OCI-LY3 (cell line): ENCODE results near the gene USP32.

ENCODE experiments used
- H2AFZ ChIP-seq: fragments of 200-600, 300-600 bp; shearing (Covaris generic); 2 replicates; pipeline ENCODE4 v1.6.0; 2014; ENCODE audit warnings: antibody characterized with exemption, low read depth, low read length
- H3K27ac ChIP-seq: fragments of 200-600, 300-600 bp; sonication (generic); 2 replicates; pipeline ENCODE4 v1.5.1; 2014; ENCODE audit warnings: mild to moderate bottlenecking, low read length, moderate library complexity, mixed read lengths
- H3K27me3 ChIP-seq: fragments of 200-600, 300-600 bp; sonication (generic); 2 replicates; pipeline ENCODE4 v1.6.1; 2014; ENCODE audit warnings: low read depth, low read length, mixed read lengths
- H3K36me3 ChIP-seq: fragments of 200-600, 300-600 bp; sonication (generic); replicated peaks from 2 replicates; pipeline ENCODE3; 2014; ENCODE audit warnings: low read depth, low read length, mixed read lengths
- H3K4me1 ChIP-seq: fragments of 300-600, 200-600 bp; sonication (generic); 2 replicates; pipeline ENCODE4 v1.6.1; 2014; ENCODE audit warnings: low read length, mixed read lengths
- H3K4me2 ChIP-seq: fragments of 200-600, 300-600 bp; sonication (generic); 2 replicates; pipeline ENCODE4 v1.6.1; 2014; ENCODE audit warnings: low read length, mixed read lengths
- H3K4me3 ChIP-seq: fragments of 300-600, 200-600 bp; sonication (generic); 2 replicates; pipeline ENCODE4 v1.5.1; 2014; ENCODE audit warnings: antibody characterized with exemption, mild to moderate bottlenecking, low read length, moderate library complexity
- H3K79me2 ChIP-seq: fragments of 300-600, 200-600 bp; shearing (Covaris generic); 2 replicates; pipeline ENCODE4 v1.6.1; 2014; ENCODE audit warnings: mild to moderate bottlenecking, low read length, mixed read lengths
- H3K9ac ChIP-seq: fragments of 300-600, 200-600 bp; shearing (Covaris generic); 2 replicates; pipeline ENCODE4 v1.6.0; 2014; ENCODE audit warnings: mild to moderate bottlenecking, low read length, moderate library complexity
- H3K9me3 ChIP-seq: fragments of 200-600, 300-600 bp; shearing (Covaris generic); 2 replicates; pipeline ENCODE4 v1.6.1; 2014; ENCODE audit warnings: low read length, mixed read lengths; ENCODE audit not compliant: insufficient read depth
- H4K20me1 ChIP-seq: fragments of 200-600, 300-600 bp; sonication (generic); 2 replicates; pipeline ENCODE4 v1.6.1; 2016; ENCODE audit warnings: low read length, mixed read lengths; ENCODE audit not compliant: insufficient read depth
- CTCF ChIP-seq: fragments of 200-600, 300-600 bp; sonication (generic); IDR thresholded peaks from 2 replicates; pipeline ENCODE4 v1.5.1; 2014; ENCODE audit warnings: antibody characterized with exemption, low read length, low read depth
- EZH2phosphoT487 ChIP-seq: fragments of 200-600 bp; shearing (Covaris generic); IDR thresholded peaks from 2 replicates; pipeline ENCODE4 v1.6.1; 2018; ENCODE audit warnings: antibody characterized with exemption, mixed run types, low read depth

The USP32 gene

DNA sequence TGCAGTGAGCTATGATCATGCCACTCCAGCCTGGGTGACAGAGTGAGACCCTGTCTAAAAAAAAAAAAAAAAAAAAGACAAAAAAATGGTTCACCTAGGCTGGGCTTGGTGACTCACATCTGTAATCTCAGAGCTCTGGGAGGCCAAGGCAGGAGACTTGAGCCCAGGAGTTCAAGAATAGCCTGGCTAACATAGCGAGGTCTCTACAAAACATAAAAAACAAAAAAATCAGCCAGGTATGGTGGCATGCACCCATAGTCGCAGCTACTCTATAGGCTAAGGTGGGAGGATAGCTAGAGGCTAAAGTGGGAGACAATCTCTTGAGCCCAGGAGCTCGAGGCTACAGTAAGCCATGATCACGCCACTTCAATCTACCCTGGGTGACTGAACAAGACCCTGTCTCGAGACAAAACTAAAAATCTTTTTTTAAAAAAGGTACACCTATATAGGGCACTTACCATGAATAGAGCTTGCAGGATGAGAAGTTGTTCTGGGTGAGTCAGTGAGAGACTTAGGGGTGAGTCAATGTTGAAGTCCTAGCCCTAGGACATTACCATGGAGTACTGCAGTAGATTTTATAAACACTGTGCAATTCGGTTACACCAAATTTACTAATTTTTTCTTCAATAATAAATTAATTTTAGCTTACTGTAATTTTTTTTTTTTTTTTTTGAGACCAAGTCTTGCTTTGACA is 19.0 kb downstream of the USP32 start:
- Histone ChIP-seq H2AFZ (no peak overlapping the region), H3K36me3 (no peaks in the 10 kb centered on the region), H3K4me2 (no peak overlapping the region), H3K4me1 (no peaks in the 10 kb centered on the region), H3K4me3 (no peak overlapping the region), H3K79me2 (0 out of 2 replicates have a peak, but pooled peaks cover under 1% of the 10 kb centered on the region), H4K20me1 (no peaks in the 10 kb centered on the region), H3K9me3 (no peaks in the 10 kb centered on the region), H3K27ac (no peak overlapping the region), H3K27me3 (no peaks in the 10 kb centered on the region), H3K9ac (no peak overlapping the region)
- TF ChIP-seq CTCF (no peak), EZH2phosphoT487 (no peak)

GRCh38 chr17:60371818-60372510 is 20.0 kb downstream of the USP32 start:
- Histone ChIP-seq H3K9ac (no peak overlapping the region), H4K20me1 (no peaks in the 10 kb centered on the region), H3K9me3 (no peaks in the 10 kb centered on the region), H3K79me2 (peaks cover 7% of the 10 kb centered on the region), H3K27me3 (no peaks in the 10 kb centered on the region), H3K4me1 (no peaks in the 10 kb centered on the region), H3K36me3 (no peaks in the 10 kb centered on the region), H3K27ac (no peak overlapping the region), H3K4me2 (no peak overlapping the region), H3K4me3 (no peak overlapping the region), H2AFZ (no peak overlapping the region)
- TF ChIP-seq EZH2phosphoT487: no peak
- no peak for TF ChIP-seq CTCF

- peaks cover 8% of the 10 kb centered on the region for H3K79me2 ChIP-seq
- no peaks in the 10 kb centered on the region for H3K9me3 ChIP-seq
- no peak overlapping the region for H3K4me2 ChIP-seq
- no peaks in the 10 kb centered on the region for H3K4me1 ChIP-seq
- no peak overlapping the region for H2AFZ ChIP-seq
- H3K36me3 ChIP-seq: no peaks in the 10 kb centered on the region
- no peak for TF ChIP-seq CTCF
- TF ChIP-seq EZH2phosphoT487: no peak
- no peak overlapping the region for H3K27ac ChIP-seq
- H4K20me1 ChIP-seq: no peaks in the 10 kb centered on the region
- no peak overlapping the region for H3K4me3 ChIP-seq
- no peak overlapping the region for H3K9ac ChIP-seq
- no peaks in the 10 kb centered on the region for H3K27me3 ChIP-seq
Observed at GRCh38 chr17:60371416-60371815, 20.5 kb downstream of the USP32 start.

DNA sequence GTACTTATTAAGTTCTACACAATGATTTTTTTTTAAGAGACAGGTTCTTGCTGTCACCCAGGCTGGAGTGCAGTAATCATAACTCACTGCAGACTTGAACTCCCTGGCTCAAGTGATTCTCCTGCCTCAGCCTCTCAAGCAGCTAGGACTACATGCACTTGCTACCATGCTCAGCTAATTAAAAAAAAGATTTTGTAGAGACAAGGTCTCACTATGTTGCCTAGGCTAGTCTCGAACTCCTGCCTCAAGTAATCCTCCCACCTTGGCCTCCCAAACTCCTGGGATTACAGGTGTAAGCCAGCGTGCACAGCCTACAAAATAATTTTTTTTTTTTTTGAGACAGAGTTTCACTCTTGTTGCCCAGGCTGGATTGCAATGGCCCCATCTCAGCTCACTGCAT is 22.2 kb downstream of the USP32 start:
- H4K20me1 ChIP-seq: no peaks in the 10 kb centered on the region
- H3K36me3 ChIP-seq: no peaks in the 10 kb centered on the region
- H3K9ac ChIP-seq: no peak overlapping the region
- no peaks in the 10 kb centered on the region for H3K4me1 ChIP-seq
- no peaks in the 10 kb centered on the region for H3K27me3 ChIP-seq
- TF ChIP-seq EZH2phosphoT487: no peak
- TF ChIP-seq CTCF: no peak
- no peak overlapping the region for H3K27ac ChIP-seq
- no peak overlapping the region for H3K4me2 ChIP-seq
- H3K79me2 ChIP-seq: peaks cover 8% of the 10 kb centered on the region
- no peak overlapping the region for H3K4me3 ChIP-seq
- H3K9me3 ChIP-seq: no peaks in the 10 kb centered on the region
- no peak overlapping the region for H2AFZ ChIP-seq
